ENCODE data around the gene PPP2R5D.

Gene PPP2R5D

GRCh38 chr6:43024436-43024835 lies 40.1 kb downstream of the PPP2R5D start:
- DNase-seq (ENCODE audit: insufficient read length, low spot score) (no peak), FAIRE-seq (no peak)
- no peak for TF ChIP-seq CTCF (IDR thresholded peaks at IDR 0.05; ENCODE audit: insufficient read depth, missing control alignments)

- FAIRE-seq (no peak), DNase-seq (ENCODE audit: insufficient read length, low spot score) (no peak)
- TF ChIP-seq CTCF (IDR thresholded peaks at IDR 0.05; ENCODE audit: insufficient read depth, missing control alignments): no peak
Measured at GRCh38 chr6:43026365-43026764, 42.0 kb downstream of the PPP2R5D start.

GRCh38 chr6:43029120-43029519 lies 44.8 kb downstream of the PPP2R5D start:
- DNase-seq (ENCODE audit: insufficient read length, low spot score) (no peak), FAIRE-seq (no peak)
- TF ChIP-seq CTCF (IDR thresholded peaks at IDR 0.05; ENCODE audit: insufficient read depth, missing control alignments): no peak

GRCh38 chr6:43032326-43032725 lies 48.0 kb downstream of the PPP2R5D start:
- no peak for DNase-seq (ENCODE audit: insufficient read length, low spot score)
- no peak for TF ChIP-seq CTCF (IDR thresholded peaks at IDR 0.05; ENCODE audit: insufficient read depth, missing control alignments)
- no peak for FAIRE-seq

- TF ChIP-seq CTCF (IDR thresholded peaks at IDR 0.05; ENCODE audit: insufficient read depth, missing control alignments): no peak
- no peak for DNase-seq (ENCODE audit: insufficient read length, low spot score)
- FAIRE-seq: no peak
Measured at GRCh38 chr6:43033496-43034189, 49.3 kb downstream of the PPP2R5D start.

GRCh38 chr6:43034190-43034525 lies 49.8 kb downstream of the PPP2R5D start:
- no peak for TF ChIP-seq CTCF (IDR thresholded peaks at IDR 0.05; ENCODE audit: insufficient read depth, missing control alignments)
- DNase-seq (ENCODE audit: insufficient read length, low spot score): no peak
- FAIRE-seq: no peak

- no peak for FAIRE-seq
- no peak for DNase-seq (ENCODE audit: insufficient read length, low spot score)
- no peak for TF ChIP-seq CTCF (IDR thresholded peaks at IDR 0.05; ENCODE audit: insufficient read depth, missing control alignments)
Measured at GRCh38 chr6:43035495-43036194, 51.3 kb downstream of the PPP2R5D start.

Measured in D721Med (cell line).